Kasumi-1 (cell line): ENCODE results near the gene CCL22.
"Not testable (repeated sequence)": the region's sequence is repeated elsewhere in the genome, so short reads cannot be mapped to it uniquely, and the experiment has no call there.

ENCODE experiments used
- DNase-seq, 2 experiments: peaks; one replicate each; lab custom pipeline; 2025; lab: John Stamatoyannopoulos, UW

CCL22 gene

DNA sequence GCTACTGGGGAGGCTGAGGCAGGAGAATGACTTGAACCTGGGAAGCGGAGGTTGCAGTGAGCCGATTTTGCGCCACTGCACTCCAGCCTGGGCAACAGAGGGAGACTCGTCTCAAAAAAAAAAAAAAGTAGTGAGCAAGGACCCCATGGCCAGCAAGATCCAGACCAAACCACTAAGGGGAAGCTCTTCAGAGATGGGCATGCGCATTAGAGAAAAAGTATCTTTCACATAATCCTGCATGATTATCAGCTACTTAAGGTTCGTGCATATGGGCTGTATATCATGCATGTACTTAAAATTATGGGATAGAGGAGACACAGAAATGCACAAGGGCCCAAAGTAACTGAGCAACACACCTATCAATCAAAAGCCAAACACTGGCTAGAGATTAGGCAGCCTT is 10.7 kb upstream of the CCL22 start:
- DNase-seq: no peak

DNA sequence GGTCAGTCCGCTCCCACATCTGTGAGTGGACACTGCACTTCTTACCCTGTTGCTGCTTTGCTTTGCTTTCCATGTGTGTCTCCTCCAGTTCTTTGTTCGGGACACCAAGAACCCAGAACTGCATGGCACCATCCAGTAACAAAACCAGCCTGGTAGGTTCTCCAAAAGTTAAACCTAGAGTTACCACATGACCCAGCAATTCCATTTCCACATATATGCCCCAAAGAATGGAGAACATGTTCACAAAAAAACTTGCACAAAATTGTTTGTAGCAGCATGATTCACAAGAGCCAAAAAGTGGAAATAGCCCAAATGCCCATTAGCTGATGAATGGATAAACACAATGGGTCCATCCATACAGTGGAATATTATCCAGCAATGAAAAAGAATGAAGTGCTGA is 10.3 kb upstream of the CCL22 start:
- DNase-seq: no peak

DNA sequence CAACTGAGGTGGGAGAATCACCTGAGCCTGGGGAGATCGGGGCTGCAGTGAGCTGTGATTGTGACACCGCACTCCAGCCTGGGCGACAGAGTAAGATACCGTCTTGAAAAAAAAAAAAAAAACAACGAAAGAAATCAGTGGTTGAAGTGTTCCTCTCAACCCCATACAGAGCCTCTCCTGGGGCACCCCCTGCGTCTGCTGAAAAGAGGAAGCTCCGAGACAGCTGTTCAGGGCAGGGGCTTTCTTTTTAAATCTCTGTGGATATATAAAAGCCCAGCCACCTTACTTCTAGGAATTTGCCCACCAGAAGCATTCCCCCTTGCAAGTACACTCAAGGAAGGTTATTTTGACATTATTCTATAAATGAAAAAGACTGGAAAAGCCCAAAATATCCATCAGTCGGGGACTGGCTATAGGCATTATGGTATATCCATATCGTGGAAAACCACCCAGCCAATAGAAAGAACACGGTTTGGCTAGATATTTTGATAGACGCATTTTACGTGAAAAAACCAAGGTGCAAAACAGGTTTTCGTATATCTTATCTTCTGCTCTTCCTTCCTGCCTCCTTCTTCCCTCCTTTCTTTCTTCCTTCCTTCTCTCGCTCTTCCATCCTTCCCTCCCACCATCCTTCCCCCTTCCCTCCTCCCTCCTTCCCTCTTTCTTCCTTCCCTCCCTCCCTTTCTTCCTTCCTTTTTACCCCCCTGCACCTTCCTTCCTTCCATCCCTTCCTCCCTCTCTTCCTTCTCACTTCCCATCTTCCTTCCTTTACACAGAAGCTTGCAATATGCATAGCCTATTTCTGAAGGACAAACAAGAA is 9.2 kb upstream of the CCL22 start:
- peak; percentile 63 to 86 for DNase-seq

DNA sequence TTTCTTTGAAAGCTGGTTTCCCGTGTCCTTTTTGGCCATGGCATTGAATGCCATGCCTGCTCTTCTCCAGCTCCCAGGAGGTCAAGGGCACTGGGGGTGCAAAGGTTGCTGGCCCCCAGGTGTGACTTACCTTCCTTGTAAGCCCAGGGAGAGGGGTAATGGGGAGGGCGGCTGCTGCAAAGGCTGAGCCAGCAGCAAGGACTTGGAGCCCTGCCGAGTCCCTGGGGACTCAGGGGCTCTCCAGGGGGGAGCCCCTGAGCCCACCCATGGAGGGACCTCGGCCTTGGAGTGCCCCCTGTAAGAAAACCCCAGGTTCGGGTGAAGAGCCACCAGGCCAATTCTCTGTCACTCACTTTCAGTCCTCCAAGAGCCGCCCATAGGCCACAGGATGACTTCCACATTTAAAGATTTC is 5.9 kb upstream of the CCL22 start:
- DNase-seq: no peak

DNA sequence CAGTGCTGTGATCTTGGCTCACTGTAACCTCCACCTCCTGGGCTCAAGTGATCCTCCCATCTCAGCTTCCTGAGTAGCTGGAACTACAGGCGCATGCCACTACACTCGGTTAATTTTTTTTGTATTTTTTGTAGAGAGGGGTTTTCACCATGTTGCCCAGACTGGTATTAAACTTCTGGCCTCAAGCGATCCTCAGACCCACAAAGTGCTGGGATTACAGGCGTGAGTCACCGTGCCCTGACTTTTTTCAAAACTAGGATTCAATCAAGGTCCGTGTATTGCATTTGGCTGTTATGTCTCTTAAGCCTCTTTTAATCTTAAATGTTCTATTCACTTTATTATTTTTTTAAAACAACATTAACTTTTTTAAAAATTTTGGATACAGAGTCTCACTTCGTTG is 4.3 kb upstream of the CCL22 start:
- no peak for DNase-seq

DNA sequence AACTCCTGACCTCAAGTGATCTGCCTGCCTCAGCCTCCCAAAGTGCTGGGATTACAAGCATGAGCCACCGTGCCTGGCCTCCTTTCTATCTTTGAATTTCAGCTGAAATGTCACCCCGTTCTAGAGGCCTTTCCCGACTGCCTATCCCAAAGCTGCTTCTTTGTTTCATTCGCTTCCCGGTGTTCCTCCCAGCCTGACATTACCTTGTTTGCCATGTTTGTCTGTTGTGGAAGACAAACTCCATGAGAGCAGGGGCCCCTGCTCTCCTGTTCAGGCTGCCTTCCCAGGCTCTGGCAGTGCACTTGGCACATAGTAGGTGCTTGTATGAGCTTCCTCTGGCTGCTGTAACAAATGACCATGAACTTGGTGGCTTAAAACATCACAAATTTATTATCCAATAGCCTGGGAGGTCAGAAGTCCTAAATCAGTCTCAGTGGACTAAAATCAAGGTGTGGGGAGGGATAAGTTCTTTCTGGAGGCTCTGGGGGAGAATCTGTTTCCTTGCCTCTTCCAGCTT is 2.6 kb upstream of the CCL22 start:
- no peak for DNase-seq

DNA sequence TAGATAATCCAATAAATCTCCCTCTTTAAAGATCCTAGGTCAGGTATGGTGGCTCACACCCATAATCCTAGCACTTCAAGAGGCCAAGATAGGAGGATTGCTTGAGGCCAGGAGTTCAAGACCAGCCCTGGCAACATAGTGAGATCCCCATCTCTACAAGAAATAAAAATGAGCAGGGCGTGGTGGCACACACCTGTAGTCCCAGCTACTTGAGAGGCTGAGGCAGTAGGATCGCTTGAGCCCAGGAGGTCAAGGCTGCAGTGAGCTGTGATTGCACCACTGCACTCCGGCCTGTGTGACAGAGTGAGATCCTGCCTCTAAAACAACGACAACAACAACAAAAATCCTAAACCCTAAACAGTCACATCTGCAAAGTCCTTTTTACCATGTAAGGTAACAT is 2.0 kb upstream of the CCL22 start:
- DNase-seq: no peak

DNA sequence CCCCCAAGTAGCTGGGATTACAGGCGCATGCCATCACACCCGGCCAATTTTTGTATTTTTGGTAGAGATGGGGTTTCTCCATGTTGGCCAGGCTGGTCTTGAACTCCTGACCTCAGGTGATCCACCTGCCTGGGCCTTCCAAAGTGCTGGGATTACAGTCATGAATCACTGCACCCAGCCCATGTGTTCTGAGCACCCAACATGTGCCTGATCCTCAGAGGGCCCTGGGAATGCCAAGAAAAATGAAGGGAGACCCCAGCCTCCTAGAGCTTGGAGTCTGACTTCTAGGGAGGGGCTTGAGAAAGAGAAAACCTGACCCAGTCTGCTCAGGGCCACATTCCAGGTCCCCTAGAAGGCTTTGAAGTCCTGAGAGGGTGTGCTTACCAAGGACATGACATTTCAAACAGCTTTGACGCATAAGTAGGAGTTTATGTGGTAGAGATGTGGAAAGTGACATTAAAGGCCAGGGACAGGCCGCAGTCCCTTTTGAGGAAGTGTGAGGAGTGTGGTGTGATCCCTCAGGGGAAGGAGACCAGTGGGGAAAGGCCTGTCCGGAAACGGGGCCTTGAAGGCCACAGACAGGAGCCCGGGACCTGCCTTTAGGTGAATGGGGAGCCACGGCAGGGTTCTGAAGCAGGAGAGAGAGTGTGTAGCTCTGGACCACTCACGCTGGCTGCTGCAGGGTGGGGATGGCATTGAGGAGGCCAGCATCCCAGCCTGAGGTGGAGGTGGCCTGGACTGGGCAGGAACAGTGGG is 1.1 kb upstream of the CCL22 start:
- DNase-seq: peak in 1 of 2 experiments; percentile 21

DNA sequence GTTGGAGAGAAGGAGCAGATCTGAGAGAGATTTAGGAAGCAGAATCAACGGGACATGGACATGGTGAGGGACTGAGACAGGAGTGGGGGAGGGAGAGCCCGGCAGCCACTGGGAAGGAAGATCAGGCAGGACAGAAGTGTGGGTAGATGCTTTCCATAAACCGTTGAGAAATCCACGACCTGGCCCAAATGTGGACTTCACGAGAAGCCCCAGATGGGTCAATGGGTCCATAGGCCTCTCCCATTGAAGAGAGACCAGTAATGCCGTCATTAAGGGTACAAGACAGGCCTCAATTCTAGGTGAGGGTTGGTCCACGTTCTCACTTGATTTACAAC is 530 bp upstream of the CCL22 start:
- no peak for DNase-seq

DNA sequence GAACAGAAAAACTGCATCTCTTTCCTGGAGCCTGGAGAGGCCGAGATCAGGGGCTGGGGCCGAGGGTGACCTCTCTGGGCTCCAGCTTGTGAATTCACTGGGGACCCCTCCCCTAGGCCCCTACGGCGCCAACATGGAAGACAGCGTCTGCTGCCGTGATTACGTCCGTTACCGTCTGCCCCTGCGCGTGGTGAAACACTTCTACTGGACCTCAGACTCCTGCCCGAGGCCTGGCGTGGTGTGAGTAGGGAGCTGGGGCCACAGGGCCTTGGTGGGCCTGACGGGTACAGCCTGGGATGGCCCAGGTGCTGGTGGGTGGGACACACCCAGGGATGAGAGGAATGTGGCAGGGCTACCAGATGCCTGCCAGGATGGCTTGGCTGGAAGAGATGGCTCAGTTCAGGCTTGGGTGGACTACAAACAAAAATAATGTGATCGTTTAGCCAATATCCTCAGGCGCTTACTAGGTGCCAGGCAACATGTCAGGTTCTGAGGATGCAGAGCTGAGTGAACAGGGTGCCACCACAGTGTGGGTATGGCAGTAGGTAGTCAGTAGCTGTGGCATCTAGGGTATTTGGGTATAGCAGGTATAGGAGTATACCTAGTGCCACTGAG is 1.8 kb downstream of the CCL22 start:
- no peak for DNase-seq

DNA sequence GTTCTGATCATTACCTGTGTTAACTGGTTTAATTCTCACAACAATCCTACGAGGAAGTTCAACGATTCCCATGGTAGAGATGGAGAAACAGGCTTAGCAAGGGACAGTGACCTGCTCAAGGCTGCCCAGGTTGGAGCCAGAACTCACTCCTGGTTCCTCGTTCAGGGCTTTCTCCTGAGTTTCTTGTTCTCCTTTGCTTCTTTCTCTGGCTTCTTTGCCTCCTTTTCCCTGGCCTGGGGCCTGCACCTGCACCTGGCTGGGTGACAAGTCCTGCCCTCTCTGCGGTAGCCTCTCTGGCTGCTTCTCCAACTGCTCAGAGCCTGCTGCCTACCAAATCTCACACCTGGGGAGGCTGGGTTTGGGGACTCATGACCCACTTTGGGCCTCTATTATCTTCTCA is 2.8 kb downstream of the CCL22 start:
- no peak for DNase-seq

DNA sequence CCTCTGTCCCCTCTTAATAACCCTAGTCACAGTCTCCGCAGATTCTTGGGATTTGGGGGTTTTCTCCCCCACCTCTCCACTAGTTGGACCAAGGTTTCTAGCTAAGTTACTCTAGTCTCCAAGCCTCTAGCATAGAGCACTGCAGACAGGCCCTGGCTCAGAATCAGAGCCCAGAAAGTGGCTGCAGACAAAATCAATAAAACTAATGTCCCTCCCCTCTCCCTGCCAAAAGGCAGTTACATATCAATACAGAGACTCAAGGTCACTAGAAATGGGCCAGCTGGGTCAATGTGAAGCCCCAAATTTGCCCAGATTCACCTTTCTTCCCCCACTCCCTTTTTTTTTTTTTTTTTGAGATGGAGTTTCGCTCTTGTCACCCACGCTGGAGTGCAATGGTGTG is 5.6 kb downstream of the CCL22 start:
- DNase-seq: no peak

DNA sequence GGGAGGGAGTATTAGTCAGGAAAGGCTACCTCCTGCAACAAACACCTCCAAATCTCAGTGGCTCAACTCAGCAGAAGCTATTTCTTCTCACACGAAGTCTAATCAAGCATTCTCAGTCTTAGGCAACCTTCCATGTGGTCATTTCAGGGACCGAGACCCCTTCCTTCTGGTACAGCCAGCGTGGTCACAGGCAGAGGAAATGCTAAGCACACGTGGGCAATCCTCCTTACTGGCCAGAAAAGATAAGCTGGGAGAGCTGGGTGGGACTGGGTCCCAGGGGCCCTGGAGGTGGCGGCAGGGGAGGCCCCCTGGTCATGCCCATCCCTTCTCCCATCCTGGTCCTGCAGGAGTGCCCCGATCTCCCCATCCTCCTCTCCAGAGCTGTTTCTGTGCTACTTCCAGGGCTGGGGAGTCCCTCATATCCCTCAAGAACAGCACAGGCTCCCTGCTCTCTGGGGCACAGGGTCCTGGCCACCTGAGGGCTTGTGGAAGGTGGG is 8.0 kb downstream of the CCL22 start:
- no peak for DNase-seq

DNA sequence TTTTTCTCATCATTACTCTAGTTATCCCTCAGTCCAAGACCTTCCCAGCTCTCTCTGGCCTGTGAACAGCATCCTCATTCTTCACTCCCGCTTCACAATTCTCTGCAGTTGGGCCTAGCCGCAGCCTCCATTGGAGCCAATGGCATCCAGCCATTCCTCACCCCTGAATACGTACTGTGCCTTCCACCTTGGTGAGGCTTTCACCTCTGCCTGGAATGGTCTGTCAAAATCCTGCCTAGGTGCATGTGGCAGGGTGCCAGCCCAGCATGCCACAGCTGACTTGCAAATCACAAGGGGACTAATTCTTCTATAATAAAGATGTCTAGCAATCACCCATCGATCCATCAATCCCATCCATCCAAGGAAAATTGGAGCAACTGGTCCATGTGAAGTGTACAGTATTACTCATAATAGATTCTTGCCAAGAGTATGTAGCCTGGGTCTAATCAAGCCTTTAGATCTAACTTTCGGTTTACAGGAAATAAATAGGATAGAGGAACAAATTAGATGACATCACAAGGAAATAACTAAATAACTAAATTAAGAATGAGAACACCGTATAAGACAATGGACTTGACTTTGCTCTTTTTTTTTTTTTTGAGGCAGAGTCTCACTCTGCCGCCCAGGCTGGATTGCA is 8.7 kb downstream of the CCL22 start:
- no peak for DNase-seq

DNA sequence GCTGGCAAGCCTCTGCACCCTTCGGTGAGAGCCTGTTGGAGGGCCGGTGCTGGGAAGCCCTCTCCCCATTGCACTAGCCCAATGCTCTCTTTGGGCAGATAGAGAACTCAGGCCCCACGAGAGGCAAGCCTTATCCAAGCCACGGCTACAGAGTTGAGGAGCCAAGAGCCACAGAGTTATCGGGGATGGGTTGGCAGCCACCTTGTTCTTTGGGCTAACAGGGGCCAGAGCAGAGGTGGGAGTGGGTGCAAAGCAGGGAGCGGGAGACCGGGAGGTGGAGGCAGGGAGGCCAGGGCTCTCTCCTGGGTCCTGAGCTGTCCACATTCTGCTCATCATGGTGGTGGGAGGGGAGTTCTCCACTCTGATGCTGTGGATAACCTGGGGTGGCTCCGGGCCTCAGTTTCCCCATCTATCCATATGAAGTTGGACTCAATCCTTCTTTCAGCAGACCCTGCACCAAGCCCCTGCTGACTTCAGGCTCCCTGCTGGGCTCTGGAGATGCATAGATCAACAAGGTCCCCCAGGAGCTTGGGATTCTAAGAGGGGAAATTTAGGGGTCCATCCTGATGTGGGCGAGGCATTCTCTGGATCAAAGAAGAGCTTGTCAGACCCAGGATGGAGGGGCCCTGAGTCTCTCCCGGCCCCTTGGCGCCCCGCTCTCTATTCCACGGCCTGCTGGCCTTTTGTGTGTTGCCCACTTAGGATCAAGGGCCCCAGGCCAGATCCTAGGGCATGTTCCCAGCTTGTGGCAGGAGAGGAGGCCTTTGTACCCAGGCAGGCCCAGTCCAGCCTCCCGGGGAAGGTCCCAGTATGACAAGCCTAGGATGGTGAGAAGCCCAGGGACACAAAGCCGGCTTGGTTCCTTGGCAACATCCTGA is 13.2 kb downstream of the CCL22 start:
- DNase-seq: no peak

DNA sequence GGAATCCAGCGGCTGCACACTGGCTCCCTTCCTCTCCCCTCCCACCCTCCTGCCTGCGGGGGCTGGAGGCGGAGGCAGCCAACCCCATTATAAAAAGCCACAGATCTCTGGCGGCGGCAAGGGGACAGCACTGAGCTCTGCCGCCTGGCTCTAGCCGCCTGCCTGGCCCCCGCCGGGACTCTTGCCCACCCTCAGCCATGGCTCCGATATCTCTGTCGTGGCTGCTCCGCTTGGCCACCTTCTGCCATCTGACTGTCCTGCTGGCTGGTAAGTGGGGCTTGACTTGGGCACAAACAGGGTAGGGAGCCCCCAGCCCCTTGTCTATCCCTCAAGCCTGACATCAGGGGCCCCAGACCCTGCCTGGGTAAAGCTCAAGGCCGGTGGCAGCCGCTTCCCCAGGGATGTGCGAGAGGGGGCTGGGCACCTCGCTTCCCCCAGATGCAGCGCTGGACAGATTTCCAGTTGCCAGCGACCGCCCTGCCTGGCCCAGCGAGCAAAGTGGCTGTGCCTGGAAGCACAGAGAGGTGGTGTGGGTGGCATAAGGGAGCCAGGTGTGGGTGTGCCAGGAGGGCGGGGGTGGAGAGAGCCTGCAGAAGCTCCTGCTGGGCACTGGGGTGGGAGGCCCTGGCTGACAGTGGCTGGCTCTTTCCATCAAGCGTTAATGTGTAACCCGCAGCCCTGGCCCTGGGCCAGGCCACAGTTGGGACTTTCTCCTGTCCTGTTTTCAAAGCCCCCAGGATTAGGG is 14.0 kb downstream of the CCL22 start, which contains the start of gene CX3CL1:
TSS of gene CX3CL1 (plus strand) at position 119 of the 745 bp plus-strand sequence. CDS start at position 198, 79 bp downstream.
- DNase-seq: no peak

DNA sequence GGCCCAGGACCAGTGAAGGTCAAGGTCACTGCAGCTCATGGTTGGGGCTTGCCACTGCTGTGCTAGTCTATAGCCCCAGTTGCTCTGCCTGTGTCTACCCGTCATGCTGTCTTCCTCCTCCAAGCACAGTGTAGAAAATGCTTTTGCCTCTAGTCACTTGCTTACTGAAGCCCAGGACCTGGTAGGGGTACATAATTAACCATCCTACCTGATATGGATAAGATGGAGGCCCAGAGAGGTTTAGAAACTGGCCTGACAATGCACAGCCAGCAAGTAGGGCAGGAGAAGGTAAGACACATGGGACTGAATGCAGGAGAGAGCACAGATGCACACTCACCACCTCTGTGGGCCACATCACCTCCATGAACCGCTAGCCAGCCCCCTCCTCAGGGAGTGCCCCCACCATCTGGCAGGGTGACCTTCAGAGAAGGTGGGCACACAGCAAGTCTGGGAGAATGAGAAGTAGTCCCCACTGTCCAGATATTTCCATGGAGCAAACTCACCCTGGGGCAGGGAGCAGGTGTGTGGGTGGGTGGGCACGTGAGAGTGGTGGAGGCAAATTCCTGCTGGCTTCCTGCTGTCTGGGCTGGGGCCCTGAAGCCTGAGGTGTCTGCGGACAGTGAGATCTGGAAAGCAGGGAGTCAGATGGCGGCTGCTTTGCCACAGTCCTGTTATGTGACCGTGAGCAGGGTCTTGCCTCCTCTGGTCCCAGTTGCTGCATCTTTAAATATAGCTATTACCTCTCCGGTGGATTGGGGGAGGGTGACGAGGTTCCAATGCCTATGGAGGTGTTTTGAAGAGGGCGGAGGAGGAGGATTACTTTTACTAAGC is 14.7 kb downstream of the CCL22 start:
- DNase-seq: no peak

DNA sequence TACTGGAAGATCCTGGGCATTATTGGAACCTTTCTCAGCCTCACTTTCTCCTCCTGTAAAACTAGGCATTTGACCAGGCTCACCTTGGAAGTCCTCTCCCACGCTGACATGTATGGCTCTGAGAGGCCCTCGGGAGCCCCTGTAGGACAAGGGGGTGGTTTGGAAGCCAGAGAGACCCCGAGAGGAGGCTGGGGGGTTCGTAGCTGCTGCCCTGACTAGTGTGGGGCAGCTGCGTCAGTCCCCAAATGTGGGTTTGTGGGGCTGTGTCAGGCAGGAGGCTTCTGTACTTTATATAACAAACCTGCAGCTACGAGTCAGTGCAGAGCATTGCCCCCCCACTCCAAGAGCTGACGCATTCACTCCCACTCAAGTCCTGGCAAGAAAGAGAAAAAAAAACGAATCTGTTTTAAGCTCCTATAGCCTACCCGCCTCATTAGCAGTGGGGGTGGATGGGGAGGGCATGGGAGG is 15.5 kb downstream of the CCL22 start:
- DNase-seq: no peak

DNA sequence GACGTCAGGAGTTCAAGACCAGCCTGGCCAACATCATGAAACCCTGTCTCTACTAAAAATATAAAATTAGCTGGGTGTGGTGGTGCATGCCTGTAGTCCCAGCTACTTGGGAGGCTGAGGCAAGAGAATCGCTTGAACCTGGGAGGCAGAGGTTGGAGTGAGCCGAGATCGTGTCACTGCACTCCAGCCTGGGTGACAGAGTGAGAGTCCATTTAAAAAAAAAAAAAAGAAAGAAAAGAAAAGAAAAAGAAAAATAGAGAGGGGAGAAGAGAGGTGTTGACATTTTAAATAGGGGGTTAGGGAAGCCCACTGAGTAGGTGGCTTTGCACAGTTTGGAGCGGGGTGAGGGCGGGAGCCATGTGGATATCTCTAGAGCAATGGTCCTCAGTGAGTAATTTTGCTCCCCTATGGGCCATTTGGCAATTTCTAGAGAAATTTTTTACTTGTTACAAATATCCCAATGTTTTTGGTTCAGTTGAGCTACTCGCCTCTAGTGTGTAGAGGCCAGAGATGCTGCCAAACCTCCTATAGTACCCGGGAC is 16.4 kb downstream of the CCL22 start:
- not testable (repeated sequence) for DNase-seq
